H1 (cell line): ENCODE measurements around the gene NFIA. TPM values are rescaled to one million over a fixed set of nuclear protein-coding genes. Genes with fewer than 3 reads are reported as not detected.

ENCODE experiments used
- CTBP2 ChIP-seq: IDR thresholded peaks from 2 replicates; pipeline ENCODE4 v1.7.0; 2011; ENCODE audit warnings: borderline replicate concordance, mild to moderate bottlenecking, moderate library complexity, mixed read lengths, low read length; ENCODE audit not compliant: insufficient read depth, insufficient read length
- SAP30 ChIP-seq: fragments of 300-600 bp; sonication (generic); IDR thresholded peaks from 2 replicates; pipeline ENCODE4 v1.7.1; 2012; ENCODE audit warnings: low read length, moderate library complexity, mild to moderate bottlenecking, inconsistent platforms; ENCODE audit not compliant: insufficient read depth, insufficient replicate concordance
- SIRT6 ChIP-seq: IDR thresholded peaks from one replicate; pipeline ENCODE4 v1.7.1; 2012; ENCODE audit warnings: low read length, inconsistent platforms
- SP2 ChIP-seq: IDR thresholded peaks from 2 replicates; pipeline ENCODE4 v1.6.1; 2012; ENCODE audit warnings: mild to moderate bottlenecking, low read length, inconsistent platforms
- SUZ12 ChIP-seq: fragments of 200-600 bp; sonication (generic); IDR thresholded peaks from 2 replicates; pipeline ENCODE4 v1.6.1; 2012; ENCODE audit warnings: mild to moderate bottlenecking, inconsistent platforms, low read length, moderate library complexity, mixed read lengths
- polyA plus RNA-seq, 7 experiments: library from polyadenylated mRNA; depleted of rRNA in 3 of 7; stranded (reverse) in 5 of 7; unstranded in 2 of 7; fragments of >200 nt in 5 of 7; fragments of 200-250 nt in 2 of 7; gene quantifications; 1 replicate in 5 of 7; 2 replicates in 1 of 7; 4 replicates in 1 of 7; pipeline versions ENCODE4 v1.2.1 to v1.2.3, GENCODE V29; 2011 to 2013; ENCODE audit warnings: missing spikeins in 2 of 7, mixed read lengths in 2 of 7
- total RNA-seq: library from RNA; stranded (reverse); fragmentation: NEBNext Ultra II Directional; extraction: Animal tissue kit (Norgen Biotek cat#: 25700); gene quantifications from 2 replicates; pipeline ENCODE4 v1.2.1, GENCODE V29; 2021

NFIA gene
- total and polyA plus RNA-seq, 2 of the 8 experiments (the other 6 are each of a cell fraction or from before 2014, with no cell fraction given): 1.8 to 2.3 TPM

DNA sequence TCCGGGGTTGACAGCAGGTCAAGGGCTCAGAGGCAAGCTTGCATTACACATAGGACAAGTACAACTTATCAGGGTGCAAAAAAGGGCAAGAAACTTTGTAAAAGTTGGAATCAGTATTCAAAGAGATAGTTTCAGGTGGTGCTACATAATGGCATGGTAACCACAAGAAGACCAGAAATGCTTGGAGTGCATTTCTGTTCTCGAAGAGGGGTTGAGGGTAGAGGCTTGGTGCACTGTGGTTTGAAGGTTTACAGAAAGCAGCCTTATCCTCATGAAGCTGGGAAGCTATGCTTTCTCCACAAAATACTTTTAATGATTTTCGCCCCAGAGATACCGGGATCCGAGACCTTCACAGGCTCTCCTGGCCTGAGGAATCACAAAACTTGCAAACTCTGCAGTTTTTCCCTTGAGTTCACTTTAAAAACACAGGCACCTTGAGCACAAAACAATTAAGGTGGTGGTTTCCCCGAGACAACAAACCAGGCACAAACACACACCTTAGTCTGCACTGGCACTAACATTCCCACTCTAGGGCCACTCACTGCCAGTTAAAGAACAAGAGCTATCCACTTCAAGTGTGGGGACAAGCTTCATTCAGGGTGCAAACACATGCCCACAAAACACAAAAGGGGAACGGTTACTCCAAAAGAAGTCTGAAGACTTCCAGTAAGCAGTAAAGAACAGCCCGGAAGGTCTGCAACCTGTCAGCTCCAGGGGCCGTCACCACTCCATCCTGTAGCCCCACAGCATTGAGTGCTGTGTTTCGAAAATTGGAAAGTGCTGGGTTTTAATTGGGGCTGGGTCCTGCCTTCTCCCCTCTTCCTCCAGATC lies 29.8 kb upstream of the NFIA start (continued):
- TF ChIP-seq CTBP2 (peak; percentile 85), SP2 (no peak), SAP30 (no peak), SIRT6 (no peak), SUZ12 (peak; percentile 50)
